Endothelial cell of umbilical vein (primary cell): Measurements from ENCODE around the gene FKBP6. TPM values are rescaled to one million over a fixed set of nuclear protein-coding genes. Genes with fewer than 3 reads are reported as not detected.

Experiments used
- BruUV-seq: library from RNA; stranded (reverse); fragments of 400-500 nt; replicated peaks from 2 replicates; lab custom pipeline; 2021; lab: Mats Ljungman, UMichigan
- CTCF ChIA-PET: fragments of 300-600, 350-600 bp; sonication (Branson Sonifier 250); formaldehyde crosslinking; loops from one replicate; lab custom pipeline; 2021; ENCODE audit warnings: antibody characterized with exemption, inconsistent platforms; lab: Charles Lee
- POLR2A ChIA-PET: fragments of 300-600, 350-600 bp; sonication (Branson Sonifier 250); formaldehyde crosslinking; loops from one replicate; lab custom pipeline; 2021; ENCODE audit warnings: antibody characterized with exemption, inconsistent platforms; lab: Charles Lee
- DNase-seq: peaks from one replicate; pipeline ENCODE4 v3.0.0-alpha.2; 2011; ENCODE audit warnings: low read depth, low spot score
- FAIRE-seq: peaks from 2 replicates; lab custom pipeline; 2011; peaks lifted over from hg19 to GRCh38; lab: Jason Lieb, UNC
- H2AFZ ChIP-seq: 2 replicates; pipeline ENCODE4 v1.6.0; 2012; ENCODE audit warnings: low read depth, low read length, control low read depth, inconsistent platforms
- H3K27ac ChIP-seq: 2 replicates; pipeline ENCODE4 v1.5.1; 2011; ENCODE audit warnings: low read depth, mild to moderate bottlenecking, control low read depth, low read length, moderate library complexity; ENCODE audit not compliant: insufficient read depth
- H3K27me3 ChIP-seq, 2 experiments: 2 replicates each; pipeline versions ENCODE4 v1.6.0 to v1.6.1; 2011; ENCODE audit warnings: low read length in 2 of 2, mixed read lengths in 1 of 2; ENCODE audit not compliant: control insufficient read depth in 2 of 2, insufficient read depth in 2 of 2
- H3K36me3 ChIP-seq, 2 experiments: 2 replicates in 1 of 2; 3 replicates in 1 of 2; pipeline ENCODE4 v1.5.1; 2011; ENCODE audit warnings: low read length in 2 of 2, mild to moderate bottlenecking in 1 of 2, moderate library complexity in 1 of 2; ENCODE audit not compliant: control insufficient read depth in 2 of 2, insufficient read depth in 2 of 2; ENCODE audit errors: extremely low read depth in 1 of 2
- H3K4me1 ChIP-seq: 3 replicates; pipeline ENCODE4 v1.5.1; 2011; ENCODE audit warnings: mild to moderate bottlenecking, low read length; ENCODE audit not compliant: control insufficient read depth, insufficient read depth; ENCODE audit errors: extremely low read depth
- H3K4me2 ChIP-seq: 2 replicates; pipeline ENCODE4 v1.6.1; 2011; ENCODE audit warnings: low read length, control low read depth, mixed read lengths; ENCODE audit not compliant: insufficient read depth
- H3K4me3 ChIP-seq, 3 experiments: fragments of 200-600 bp in 1 of 3; sonication (generic), shearing (Covaris generic) in 1 of 3; replicated peaks in 1 of 3; 2 replicates each; pipeline ENCODE4 v1.5.1; 2011 to 2016; ENCODE audit warnings: control low read depth in 3 of 3, low read length in 3 of 3, mild to moderate bottlenecking in 2 of 3, inconsistent platforms in 1 of 3, low read depth in 1 of 3, moderate library complexity in 1 of 3; ENCODE audit not compliant: insufficient read depth in 1 of 3
- H3K79me2 ChIP-seq: 2 replicates; pipeline ENCODE4 v1.6.0; 2012; ENCODE audit warnings: low read length, inconsistent platforms; ENCODE audit not compliant: control insufficient read depth, insufficient read depth
- H3K9ac ChIP-seq: replicated peaks from 2 replicates; pipeline ENCODE3; 2011; ENCODE audit warnings: low read length, control low read depth; ENCODE audit not compliant: insufficient read depth; ENCODE audit errors: extremely low read depth
- H3K9me1 ChIP-seq: replicated peaks from 3 replicates; pipeline ENCODE4 v1.6.0; 2011; ENCODE audit warnings: mild to moderate bottlenecking, low read length; ENCODE audit not compliant: control insufficient read depth, insufficient read depth; ENCODE audit errors: extremely low read depth
- H3K9me3 ChIP-seq: replicated peaks from 2 replicates; pipeline ENCODE4 v1.5.1; 2012; ENCODE audit warnings: low read length, inconsistent platforms; ENCODE audit not compliant: control insufficient read depth, insufficient read depth
- H4K20me1 ChIP-seq: replicated peaks from 2 replicates; pipeline ENCODE3; 2011; ENCODE audit warnings: mild to moderate bottlenecking, low read length; ENCODE audit not compliant: control insufficient read depth, insufficient read depth; ENCODE audit errors: extremely low read depth
- EZH2 ChIP-seq: IDR thresholded peaks from 2 replicates; pipeline ENCODE4 v1.6.1; 2012; ENCODE audit warnings: borderline replicate concordance, low read depth, mild to moderate bottlenecking, moderate library complexity, low read length, inconsistent platforms; ENCODE audit not compliant: severe bottlenecking
- FOS ChIP-seq: IDR thresholded peaks from 2 replicates; pipeline ENCODE4 v1.6.1; 2011; ENCODE audit warnings: mild to moderate bottlenecking, low read length, moderate library complexity, borderline replicate concordance; ENCODE audit not compliant: insufficient read depth
- GATA2 ChIP-seq: IDR thresholded peaks from 2 replicates; pipeline ENCODE4 v1.7.0; 2011; ENCODE audit warnings: low read depth, mild to moderate bottlenecking, moderate library complexity, mixed read lengths, low read length; ENCODE audit not compliant: insufficient read length, insufficient read depth
- JUN ChIP-seq: IDR thresholded peaks from 2 replicates; pipeline ENCODE4 v1.6.1; 2011; ENCODE audit warnings: borderline replicate concordance, low read depth; ENCODE audit not compliant: insufficient read length, insufficient read depth
- MYC ChIP-seq: IDR thresholded peaks from one replicate; pipeline ENCODE4 v1.6.1; 2011; ENCODE audit warnings: mild to moderate bottlenecking, low read depth, low read length
- POLR2A ChIP-seq: IDR thresholded peaks from 2 replicates; pipeline ENCODE4 v1.6.1; 2012; ENCODE audit warnings: low read depth, mild to moderate bottlenecking, control low read depth, low read length
- POLR2AphosphoS5 ChIP-seq: IDR thresholded peaks from 2 replicates; pipeline ENCODE4 v1.6.1; 2012; ENCODE audit warnings: low read depth, mild to moderate bottlenecking, control low read depth, low read length, moderate library complexity; ENCODE audit not compliant: insufficient read depth
- dilution Hi-C: fragments of 300-500 bp; cut with MboI; formaldehyde crosslinking; loops from one replicate; pipeline ENCODE4 v1.15.0; 2019; ENCODE audit warnings: low sequenced_read_pairs; ENCODE audit not compliant: extremely low pct_ligation_motif_present
- intact Hi-C: fragments of 100-400 bp; cut with micrococcal nuclease; formaldehyde crosslinking; loops from one replicate; pipeline ENCODE4 v1.10.0; 2022
- polyA plus RNA-seq, 4 experiments: library from polyadenylated mRNA; depleted of rRNA in 3 of 4; stranded (reverse) in 3 of 4; unstranded in 1 of 4; fragments of >200 nt; gene quantifications; 2 replicates each; pipeline versions ENCODE4 v1.2.1 to v1.2.3, GENCODE V29; 2011 to 2012; ENCODE audit warnings: missing spikeins in 1 of 4
- total RNA-seq: library from RNA; stranded (reverse); gene quantifications from 2 replicates; pipeline ENCODE4 v1.2.3, GENCODE V29; 2021
- TF ChIP-seq, protein P1 (sequence below): IDR thresholded peaks from 2 replicates; pipeline ENCODE4 v1.6.1; 2011; ENCODE audit not compliant: insufficient read depth, insufficient read length
- TF ChIP-seq, protein P2 (sequence below), 2 donors: IDR thresholded peaks; 1 replicate in 1 of 2; 2 replicates in 1 of 2; pipeline ENCODE4 v1.5.1; 2011; ENCODE audit warnings: low read length in 2 of 2, mild to moderate bottlenecking in 2 of 2, moderate library complexity in 2 of 2, control low read depth in 1 of 2, inconsistent platforms in 1 of 2, low read depth in 1 of 2; ENCODE audit not compliant: insufficient read depth in 1 of 2; ENCODE audit errors: extremely low read depth in 1 of 2

FKBP6 gene
- total and polyA plus RNA-seq, 2 donors (not counting 3 experiments of a cell fraction or from before 2014, with no cell fraction given): 0.04 TPM; not detected in 1

DNA sequence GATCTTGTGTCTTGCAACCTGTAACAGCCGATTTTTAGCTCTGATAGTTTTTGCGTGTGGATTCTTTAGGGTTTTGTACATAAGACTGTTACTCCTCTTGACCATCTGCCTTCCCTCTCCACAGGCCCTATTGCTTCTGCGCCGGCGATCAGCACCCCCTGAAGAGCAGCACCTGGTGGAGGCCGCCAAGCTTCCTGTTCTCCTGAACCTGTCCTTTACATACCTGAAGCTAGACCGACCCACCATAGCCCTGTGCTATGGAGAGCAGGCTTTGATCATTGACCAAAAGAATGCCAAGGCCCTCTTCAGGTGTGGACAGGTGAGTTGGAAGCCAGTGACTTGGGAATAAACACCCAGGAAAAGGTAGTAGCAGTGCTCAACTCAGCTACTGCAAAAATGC lies 12.6 kb downstream of the FKBP6 start:
- dilution Hi-C loops: no loop called here
- Histone ChIP-seq H3K79me2 (no peaks in the 10 kb centered on the region), H3K4me1 (no peaks in the 10 kb centered on the region), H2AFZ (no peak overlapping the region), H3K9ac (no peak overlapping the region), H3K27me3 (peaks cover 10 to 12% of the 10 kb centered on the region in 2 experiments), H3K27ac (no peak overlapping the region), H3K4me2 (no peak overlapping the region), H3K36me3 (no peaks in the 10 kb centered on the region), H3K9me1 (no peaks in the 10 kb centered on the region), H4K20me1 (no peaks in the 10 kb centered on the region), H3K4me3 (no peak overlapping the region), H3K9me3 (no peaks in the 10 kb centered on the region)
- BruUV-seq: no TSS peak
- FAIRE-seq (no peak), DNase-seq (no peak)
- ChIA-PET CTCF (interaction anchor here (4.6 to 5.0 kb wide), 2 partner anchors 16 to 111 kb away, joined by 17 to 71 read pairs; no protein-coding TSS in a partner anchor), POLR2A (no interaction called here)
- intact Hi-C loops: loop anchor here (5.0 kb wide), 1 partner anchor 112 kb away; no protein-coding TSS in a partner anchor
- no peak for TF ChIP-seq GATA2
- TF ChIP-seq, protein P1, sequence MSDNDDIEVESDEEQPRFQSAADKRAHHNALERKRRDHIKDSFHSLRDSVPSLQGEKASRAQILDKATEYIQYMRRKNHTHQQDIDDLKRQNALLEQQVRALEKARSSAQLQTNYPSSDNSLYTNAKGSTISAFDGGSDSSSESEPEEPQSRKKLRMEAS: no peak
- TF ChIP-seq POLR2A: no peak
- TF ChIP-seq, protein P2, sequence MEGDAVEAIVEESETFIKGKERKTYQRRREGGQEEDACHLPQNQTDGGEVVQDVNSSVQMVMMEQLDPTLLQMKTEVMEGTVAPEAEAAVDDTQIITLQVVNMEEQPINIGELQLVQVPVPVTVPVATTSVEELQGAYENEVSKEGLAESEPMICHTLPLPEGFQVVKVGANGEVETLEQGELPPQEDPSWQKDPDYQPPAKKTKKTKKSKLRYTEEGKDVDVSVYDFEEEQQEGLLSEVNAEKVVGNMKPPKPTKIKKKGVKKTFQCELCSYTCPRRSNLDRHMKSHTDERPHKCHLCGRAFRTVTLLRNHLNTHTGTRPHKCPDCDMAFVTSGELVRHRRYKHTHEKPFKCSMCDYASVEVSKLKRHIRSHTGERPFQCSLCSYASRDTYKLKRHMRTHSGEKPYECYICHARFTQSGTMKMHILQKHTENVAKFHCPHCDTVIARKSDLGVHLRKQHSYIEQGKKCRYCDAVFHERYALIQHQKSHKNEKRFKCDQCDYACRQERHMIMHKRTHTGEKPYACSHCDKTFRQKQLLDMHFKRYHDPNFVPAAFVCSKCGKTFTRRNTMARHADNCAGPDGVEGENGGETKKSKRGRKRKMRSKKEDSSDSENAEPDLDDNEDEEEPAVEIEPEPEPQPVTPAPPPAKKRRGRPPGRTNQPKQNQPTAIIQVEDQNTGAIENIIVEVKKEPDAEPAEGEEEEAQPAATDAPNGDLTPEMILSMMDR (IDR thresholded peaks at IDR 0.05; ENCODE audit: extremely low read depth in 1 of 2, insufficient read depth in 1 of 2, low read depth in 1 of 2, low read length in 2 of 2): no peak
- no peak for TF ChIP-seq EZH2
- no peak for TF ChIP-seq MYC
- no peak for TF ChIP-seq POLR2AphosphoS5
- TF ChIP-seq FOS: no peak
- TF ChIP-seq JUN: no peak
